ENCODE results near the gene ARHGEF5.

DNA sequence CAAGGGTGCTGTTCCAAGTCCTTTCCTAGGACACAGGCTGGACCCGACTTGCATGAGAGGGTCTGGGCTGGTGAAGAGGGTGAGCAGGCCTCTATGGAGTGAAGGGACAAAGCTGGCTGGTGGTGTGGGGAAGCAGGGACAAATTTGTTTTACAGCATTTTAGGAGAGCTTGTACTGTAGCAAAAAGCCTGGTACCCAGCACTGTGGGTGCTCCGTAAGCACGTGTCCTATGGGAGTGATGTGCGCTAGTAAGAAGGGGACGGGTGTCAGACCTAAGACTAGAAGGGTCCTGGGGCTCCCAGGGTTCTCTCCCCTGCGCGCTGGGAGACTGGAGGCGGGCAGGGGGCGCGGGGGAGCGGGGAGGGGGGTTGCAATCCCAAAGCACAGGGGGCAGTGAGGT, 47.9 kb downstream of the ARHGEF5 start:
- no peak for TF ChIP-seq CSDC2 (CRISPR knock-in tag; IDR thresholded peaks at IDR 0.05)
- TF ChIP-seq, protein P1, sequence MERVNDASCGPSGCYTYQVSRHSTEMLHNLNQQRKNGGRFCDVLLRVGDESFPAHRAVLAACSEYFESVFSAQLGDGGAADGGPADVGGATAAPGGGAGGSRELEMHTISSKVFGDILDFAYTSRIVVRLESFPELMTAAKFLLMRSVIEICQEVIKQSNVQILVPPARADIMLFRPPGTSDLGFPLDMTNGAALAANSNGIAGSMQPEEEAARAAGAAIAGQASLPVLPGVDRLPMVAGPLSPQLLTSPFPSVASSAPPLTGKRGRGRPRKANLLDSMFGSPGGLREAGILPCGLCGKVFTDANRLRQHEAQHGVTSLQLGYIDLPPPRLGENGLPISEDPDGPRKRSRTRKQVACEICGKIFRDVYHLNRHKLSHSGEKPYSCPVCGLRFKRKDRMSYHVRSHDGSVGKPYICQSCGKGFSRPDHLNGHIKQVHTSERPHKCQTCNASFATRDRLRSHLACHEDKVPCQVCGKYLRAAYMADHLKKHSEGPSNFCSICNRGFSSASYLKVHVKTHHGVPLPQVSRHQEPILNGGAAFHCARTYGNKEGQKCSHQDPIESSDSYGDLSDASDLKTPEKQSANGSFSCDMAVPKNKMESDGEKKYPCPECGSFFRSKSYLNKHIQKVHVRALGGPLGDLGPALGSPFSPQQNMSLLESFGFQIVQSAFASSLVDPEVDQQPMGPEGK (CRISPR knock-in tag; IDR thresholded peaks at IDR 0.05; ENCODE audit: borderline replicate concordance): no peak
- TF ChIP-seq GLIS3 (CRISPR knock-in tag; IDR thresholded peaks at IDR 0.05): no peak
- TF ChIP-seq SNAI2 (CRISPR knock-in tag; IDR thresholded peaks at IDR 0.05): no peak
- TF ChIP-seq ARNTL (CRISPR knock-in tag; IDR thresholded peaks at IDR 0.05; ENCODE audit: borderline replicate concordance, low read depth): no peak
- TF ChIP-seq ZC3H10 (CRISPR knock-in tag; IDR thresholded peaks at IDR 0.05): no peak
- TF ChIP-seq PPARA (CRISPR knock-in tag; IDR thresholded peaks at IDR 0.05; ENCODE audit: borderline replicate concordance): no peak

All from SK-N-SH treated with all-trans-retinoic acid at 6 μM for 48 hours (cell line).